Measurements from ENCODE around the gene UBR3. TPM values are rescaled to one million over a fixed set of nuclear protein-coding genes. Genes with fewer than 3 reads are reported as not detected.

UBR3 gene
- total RNA-seq, 1 experiment from 2014 or later = 9.3 TPM

- H3K27me3 ChIP-seq (ENCODE audit: control insufficient read depth, insufficient read depth, low read length) = no peaks in the 10 kb centered on the region
- no peaks in the 10 kb centered on the region for H3K36me3 ChIP-seq (replicated peaks; ENCODE audit: control insufficient read depth, insufficient read depth, low read length)
- H3K4me3 ChIP-seq (ENCODE audit: insufficient read depth, low read depth, low read length) = no peak overlapping the region
- peak; percentile 70 for DNase-seq
Observed at GRCh38 chr2:170005702-170006101, 178.4 kb downstream of the UBR3 start.

DNA sequence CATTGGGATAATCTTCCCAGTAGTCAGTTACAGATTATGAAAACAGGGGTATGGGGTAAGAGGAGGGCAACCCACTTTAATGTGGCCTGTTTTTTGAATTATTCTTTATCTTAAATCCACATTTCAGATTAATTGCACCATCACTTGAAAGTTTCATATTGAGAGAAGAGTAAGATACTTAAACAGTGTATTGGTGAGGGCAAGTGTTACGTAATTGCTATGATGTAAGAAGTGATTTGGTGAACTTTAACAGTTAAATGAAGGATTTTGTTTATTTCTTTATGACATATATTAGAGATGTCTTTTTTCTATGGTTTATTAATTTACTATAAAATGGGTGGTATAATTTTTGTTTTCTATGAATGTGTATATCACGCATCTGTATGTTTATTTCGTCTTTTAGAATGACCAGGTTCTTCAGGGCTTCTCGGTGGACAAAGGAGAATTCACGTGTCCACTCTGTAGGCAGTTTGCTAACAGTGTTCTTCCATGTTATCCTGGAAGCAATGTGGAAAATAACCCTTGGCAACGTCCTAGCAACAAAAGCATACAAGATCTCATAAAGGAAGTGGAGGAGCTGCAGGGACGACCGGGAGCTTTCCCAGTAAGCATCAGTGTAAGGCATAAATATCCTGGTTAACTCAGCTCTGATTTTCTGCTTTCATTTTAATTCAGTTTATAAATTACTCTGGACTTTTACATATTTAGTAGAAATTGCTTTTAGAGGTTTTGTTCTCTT, 179.5 kb downstream of the UBR3 start:
- no peak for DNase-seq
- Histone ChIP-seq H3K36me3 (replicated peaks; ENCODE audit: control insufficient read depth, insufficient read depth, low read length) (no peaks in the 10 kb centered on the region), H3K4me3 (ENCODE audit: insufficient read depth, low read depth, low read length) (no peak overlapping the region), H3K27me3 (ENCODE audit: control insufficient read depth, insufficient read depth, low read length) (no peaks in the 10 kb centered on the region)

DNA sequence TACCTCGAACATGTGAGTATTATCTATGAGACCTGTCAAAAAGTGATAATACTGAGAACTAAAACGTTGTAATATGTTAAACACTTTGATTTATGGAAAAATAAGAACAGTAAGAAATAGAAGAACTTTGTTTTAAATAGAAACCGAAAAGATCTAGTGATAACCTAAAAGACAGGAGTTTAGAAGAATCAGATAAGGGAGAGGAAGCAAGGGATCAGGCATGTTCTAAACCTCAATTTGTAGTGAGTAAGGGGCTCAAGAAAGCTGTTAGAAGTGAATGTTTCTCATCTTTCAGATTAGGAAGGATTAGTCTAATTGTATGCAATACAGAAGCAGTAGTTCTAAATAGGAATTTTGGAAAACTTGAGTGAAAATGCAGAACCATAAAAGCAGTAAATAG, 182.0 kb downstream of the UBR3 start:
- H3K4me3 ChIP-seq (ENCODE audit: insufficient read depth, low read depth, low read length) = no peak overlapping the region
- DNase-seq = no peak
- no peaks in the 10 kb centered on the region for H3K27me3 ChIP-seq (ENCODE audit: control insufficient read depth, insufficient read depth, low read length)
- no peaks in the 10 kb centered on the region for H3K36me3 ChIP-seq (replicated peaks; ENCODE audit: control insufficient read depth, insufficient read depth, low read length)

DNA sequence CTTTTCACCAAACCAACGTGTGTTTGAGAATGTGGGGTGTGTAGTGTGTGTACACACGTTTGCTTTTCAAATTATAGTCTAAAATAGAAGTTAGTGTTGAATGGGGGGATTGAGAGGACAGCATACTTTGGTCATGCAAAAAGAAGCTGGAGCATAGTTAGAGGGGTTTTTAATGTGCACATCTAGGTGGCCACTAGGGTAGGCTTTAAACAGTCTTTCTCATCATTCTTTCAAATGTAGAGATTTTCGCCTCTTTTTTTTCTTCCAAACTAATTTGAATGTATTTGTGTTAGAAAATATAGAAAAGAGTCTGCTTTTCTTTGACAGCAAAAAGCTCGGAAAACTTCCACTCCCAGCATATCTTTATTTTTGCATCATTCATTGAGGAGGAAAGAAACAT, 185.5 kb downstream of the UBR3 start:
- no peak for DNase-seq
- Histone ChIP-seq H3K36me3 (replicated peaks; ENCODE audit: control insufficient read depth, insufficient read depth, low read length) (no peaks in the 10 kb centered on the region), H3K4me3 (ENCODE audit: insufficient read depth, low read depth, low read length) (no peak overlapping the region), H3K27me3 (ENCODE audit: control insufficient read depth, insufficient read depth, low read length) (no peaks in the 10 kb centered on the region)

- Histone ChIP-seq H3K4me3 (ENCODE audit: insufficient read depth, low read depth, low read length) (no peak overlapping the region), H3K36me3 (replicated peaks; ENCODE audit: control insufficient read depth, insufficient read depth, low read length) (no peaks in the 10 kb centered on the region), H3K27me3 (ENCODE audit: control insufficient read depth, insufficient read depth, low read length) (no peaks in the 10 kb centered on the region)
- no peak for DNase-seq
Observed at GRCh38 chr2:170013802-170014551, 186.7 kb downstream of the UBR3 start.

GRCh38 chr2:170014769-170015168, 187.5 kb downstream of the UBR3 start:
- Histone ChIP-seq H3K27me3 (ENCODE audit: control insufficient read depth, insufficient read depth, low read length) (no peaks in the 10 kb centered on the region), H3K36me3 (replicated peaks; ENCODE audit: control insufficient read depth, insufficient read depth, low read length) (no peaks in the 10 kb centered on the region), H3K4me3 (ENCODE audit: insufficient read depth, low read depth, low read length) (no peak overlapping the region)
- DNase-seq = no peak

GRCh38 chr2:170017860-170018532, 190.7 kb downstream of the UBR3 start:
- DNase-seq = no peak

GRCh38 chr2:170019060-170019805, 192.0 kb downstream of the UBR3 start:
- no peak overlapping the region for H3K4me3 ChIP-seq (ENCODE audit: insufficient read depth, low read depth, low read length)
- no peaks in the 10 kb centered on the region for H3K36me3 ChIP-seq (replicated peaks; ENCODE audit: control insufficient read depth, insufficient read depth, low read length)
- DNase-seq = no peak
- H3K27me3 ChIP-seq (ENCODE audit: control insufficient read depth, insufficient read depth, low read length) = no peaks in the 10 kb centered on the region

More at GRCh38 chr2:170017860-170018532, 190.7 kb downstream of the UBR3 start:
- no peak overlapping the region for H3K4me3 ChIP-seq (ENCODE audit: insufficient read depth, low read depth, low read length)
- H3K36me3 ChIP-seq (replicated peaks; ENCODE audit: control insufficient read depth, insufficient read depth, low read length) = no peaks in the 10 kb centered on the region
- no peaks in the 10 kb centered on the region for H3K27me3 ChIP-seq (ENCODE audit: control insufficient read depth, insufficient read depth, low read length)

DNA sequence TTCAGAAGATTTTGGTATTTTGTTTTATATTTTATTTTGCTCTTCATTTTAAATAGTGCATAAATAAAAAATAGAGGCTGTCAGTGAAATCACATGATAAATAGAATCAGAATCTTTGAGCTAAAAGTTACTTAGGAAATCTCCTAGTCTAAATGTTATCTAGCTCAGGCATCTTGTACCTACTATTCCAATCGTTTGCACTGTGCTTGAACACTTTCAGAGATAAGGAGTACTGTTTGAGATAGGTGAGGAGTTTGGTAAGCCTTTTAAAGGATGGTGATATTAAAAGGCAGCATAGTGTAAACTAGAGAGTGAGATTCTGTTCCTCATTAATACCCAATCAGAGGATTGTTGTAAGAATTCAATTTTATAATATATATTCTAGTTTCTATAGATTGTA, 193.5 kb downstream of the UBR3 start:
- H3K4me3 ChIP-seq (ENCODE audit: insufficient read depth, low read depth, low read length) = no peak overlapping the region
- no peak for DNase-seq
- no peaks in the 10 kb centered on the region for H3K27me3 ChIP-seq (ENCODE audit: control insufficient read depth, insufficient read depth, low read length)

DNA sequence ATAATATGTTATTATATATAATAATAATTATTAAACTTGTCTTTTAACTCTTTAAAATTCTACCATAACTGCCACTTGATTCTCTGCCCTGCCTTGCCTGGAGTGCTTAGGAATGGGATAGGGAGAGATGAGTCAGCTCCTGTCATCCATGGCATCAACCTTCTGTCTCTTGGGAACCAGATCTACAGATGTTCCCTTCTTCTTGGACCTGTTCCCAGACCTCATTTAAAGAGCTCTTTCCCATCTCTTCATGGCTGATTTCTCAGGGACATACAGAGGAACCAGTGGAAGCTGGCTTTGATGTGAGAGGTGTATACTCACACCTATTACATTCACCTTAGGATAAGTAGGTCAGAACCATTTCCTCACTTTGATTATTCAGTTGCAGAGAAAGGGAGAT, 195.4 kb downstream of the UBR3 start:
- DNase-seq = no peak
- H3K4me3 ChIP-seq (ENCODE audit: insufficient read depth, low read depth, low read length) = no peak overlapping the region

More for the DNA sequence above, 193.5 kb downstream of the UBR3 start:
- H3K36me3 ChIP-seq (replicated peaks; ENCODE audit: control insufficient read depth, insufficient read depth, low read length) = no peaks in the 10 kb centered on the region

GRCh38 chr2:170024721-170025120, 197.5 kb downstream of the UBR3 start:
- Histone ChIP-seq H3K4me3 (ENCODE audit: insufficient read depth, low read depth, low read length) (no peak overlapping the region), H3K27me3 (ENCODE audit: control insufficient read depth, insufficient read depth, low read length) (no peaks in the 10 kb centered on the region), H3K36me3 (replicated peaks; ENCODE audit: control insufficient read depth, insufficient read depth, low read length) (no peaks in the 10 kb centered on the region)
- DNase-seq = no peak

More for the DNA sequence above, 195.4 kb downstream of the UBR3 start:
- Histone ChIP-seq H3K36me3 (replicated peaks; ENCODE audit: control insufficient read depth, insufficient read depth, low read length) (no peaks in the 10 kb centered on the region), H3K27me3 (ENCODE audit: control insufficient read depth, insufficient read depth, low read length) (no peaks in the 10 kb centered on the region)

- DNase-seq = no peak
- H3K4me3 ChIP-seq (ENCODE audit: insufficient read depth, low read depth, low read length) = no peak overlapping the region
- no peaks in the 10 kb centered on the region for H3K36me3 ChIP-seq (replicated peaks; ENCODE audit: control insufficient read depth, insufficient read depth, low read length)
- H3K27me3 ChIP-seq (ENCODE audit: control insufficient read depth, insufficient read depth, low read length) = no peaks in the 10 kb centered on the region
Observed at GRCh38 chr2:170025223-170025622, 198.0 kb downstream of the UBR3 start.

DNA sequence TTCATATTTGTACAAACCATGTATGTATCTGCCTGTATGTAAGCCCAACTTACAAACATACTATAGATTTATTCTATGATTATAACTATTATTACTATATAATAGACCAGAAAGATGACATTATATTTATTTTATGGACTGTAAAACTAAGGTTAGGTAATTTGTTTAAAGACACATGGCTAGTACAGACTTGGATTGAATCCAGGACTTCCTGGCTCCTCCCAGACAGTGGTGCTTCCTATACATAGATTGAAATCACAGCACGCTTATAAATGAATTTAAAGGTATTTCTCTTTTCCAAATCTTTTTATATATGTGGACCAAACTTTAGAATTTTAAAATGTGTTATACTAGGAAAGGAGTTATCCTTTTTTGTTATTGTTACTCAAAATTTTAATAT, 199.1 kb downstream of the UBR3 start:
- Histone ChIP-seq H3K27me3 (ENCODE audit: control insufficient read depth, insufficient read depth, low read length) (no peaks in the 10 kb centered on the region), H3K36me3 (replicated peaks; ENCODE audit: control insufficient read depth, insufficient read depth, low read length) (no peaks in the 10 kb centered on the region), H3K4me3 (ENCODE audit: insufficient read depth, low read depth, low read length) (no peak overlapping the region)
- DNase-seq = no peak

DNA sequence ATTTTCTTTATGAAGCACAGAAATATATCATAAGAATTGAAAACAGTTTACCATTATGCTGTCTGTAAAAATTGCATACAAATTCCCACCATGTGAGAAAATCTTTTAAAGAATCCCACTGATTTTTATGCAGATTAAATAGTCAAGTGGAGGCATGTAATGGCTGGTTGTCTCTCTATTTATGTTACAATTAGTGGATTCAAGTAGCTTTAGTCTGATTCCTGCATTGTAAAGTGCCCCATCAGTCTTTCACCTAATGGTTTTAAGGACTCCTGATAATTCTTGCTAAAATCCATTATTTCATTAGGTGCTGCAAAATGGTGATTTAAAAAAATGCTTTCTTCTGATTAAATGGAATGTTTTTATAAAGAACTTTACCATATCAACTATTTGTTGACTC, 202.3 kb downstream of the UBR3 start:
- H3K36me3 ChIP-seq (replicated peaks; ENCODE audit: control insufficient read depth, insufficient read depth, low read length) = no peaks in the 10 kb centered on the region
- no peak overlapping the region for H3K4me3 ChIP-seq (ENCODE audit: insufficient read depth, low read depth, low read length)
- no peaks in the 10 kb centered on the region for H3K27me3 ChIP-seq (ENCODE audit: control insufficient read depth, insufficient read depth, low read length)
- DNase-seq = no peak

Measured in H7 (cell line).